Activated naive CD8-positive, alpha-beta T cell treated with anti-CD3 and anti-CD28 coated beads for 36 hours (primary cell): ENCODE results near the gene TSPAN5. TPM values are rescaled to one million over a fixed set of nuclear protein-coding genes. Genes with fewer than 3 reads are reported as not detected.
A peak's percentile ranks its signal among the peaks of the same experiment; 100 is the strongest.

ENCODE experiments used
- DNase-seq: peaks from one replicate; pipeline ENCODE4 v3.0.0; 2021
- H3K27ac Mint-ChIP-seq: one replicate; pipeline ENCODE4 v1.8.0; 2022; ENCODE audit warnings: mild to moderate bottlenecking, moderate library complexity, mixed read lengths
- H3K27me3 Mint-ChIP-seq: one replicate; pipeline ENCODE4 v1.8.0; 2022; ENCODE audit warnings: mild to moderate bottlenecking, mixed read lengths
- H3K36me3 Mint-ChIP-seq: one replicate; pipeline ENCODE4 v1.8.0; 2021; ENCODE audit warnings: mild to moderate bottlenecking, mixed read lengths
- H3K4me1 Mint-ChIP-seq: one replicate; pipeline ENCODE4 v1.8.0; 2021; ENCODE audit warnings: mixed read lengths
- H3K4me3 Mint-ChIP-seq: one replicate; pipeline ENCODE4 v1.8.0; 2022; ENCODE audit warnings: mild to moderate bottlenecking, moderate library complexity, mixed read lengths
- H3K9me3 Mint-ChIP-seq: one replicate; pipeline ENCODE4 v1.8.0; 2022; ENCODE audit warnings: mixed read lengths
- total RNA-seq, 2 experiments: library from RNA; stranded (reverse); gene quantifications; one replicate each; pipeline ENCODE4 v1.2.3, GENCODE V29; 2021

The TSPAN5 gene
- total RNA-seq, 2 experiments from 2014 or later, result 12.3 to 13.7 TPM

GRCh38 chr4:98642991-98643426 lies 15.4 kb downstream of the TSPAN5 start:
- Mint-ChIP-seq H3K4me3 (no peak overlapping the region), H3K27ac (no peak overlapping the region), H3K27me3 (no peaks in the 10 kb centered on the region), H3K9me3 (no peaks in the 10 kb centered on the region), H3K36me3 (peaks cover 5% of the 10 kb centered on the region), H3K4me1 (peaks cover 58% of the 10 kb centered on the region)
- no peak for DNase-seq

GRCh38 chr4:98641906-98642668 lies 16.3 kb downstream of the TSPAN5 start:
- DNase-seq, result no peak
- Mint-ChIP-seq H3K4me3 (no peak overlapping the region), H3K9me3 (no peaks in the 10 kb centered on the region), H3K36me3 (peaks cover 5% of the 10 kb centered on the region), H3K27ac (no peak overlapping the region), H3K4me1 (peaks cover 57% of the 10 kb centered on the region), H3K27me3 (no peaks in the 10 kb centered on the region)

- Mint-ChIP-seq H3K36me3 (peaks cover 5% of the 10 kb centered on the region), H3K9me3 (no peaks in the 10 kb centered on the region), H3K4me1 (peaks cover 53% of the 10 kb centered on the region), H3K27me3 (no peaks in the 10 kb centered on the region), H3K27ac (no peak overlapping the region), H3K4me3 (no peak overlapping the region)
- no peak for DNase-seq
Measured at GRCh38 chr4:98641376-98641775, 17.0 kb downstream of the TSPAN5 start.

DNA sequence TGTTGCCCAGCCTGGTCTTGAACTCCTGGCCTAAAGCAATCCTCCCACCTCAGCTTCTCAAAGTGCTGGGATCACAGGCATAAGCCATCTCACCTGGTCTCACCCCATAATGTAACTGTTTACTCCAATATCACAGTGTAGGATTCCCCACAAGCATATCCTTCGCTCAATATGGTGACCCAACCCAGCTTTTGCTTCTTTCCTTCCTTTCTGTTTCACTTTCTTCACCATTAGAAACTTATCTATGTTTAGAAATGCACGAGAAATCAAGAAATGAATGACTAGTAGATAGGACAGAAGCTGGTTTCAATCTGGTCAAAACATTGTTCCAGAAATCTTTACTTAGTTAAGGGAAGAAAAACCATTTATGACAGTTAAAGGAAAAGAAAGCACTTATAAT lies 18.9 kb downstream of the TSPAN5 start:
- no peak for DNase-seq
- Mint-ChIP-seq H3K4me1 (peaks cover 42% of the 10 kb centered on the region), H3K27ac (peak overlapping the region; percentile 76), H3K4me3 (peak overlapping the region; percentile 50), H3K27me3 (no peaks in the 10 kb centered on the region), H3K9me3 (no peaks in the 10 kb centered on the region), H3K36me3 (peaks cover 6% of the 10 kb centered on the region)

- Mint-ChIP-seq H3K4me3 (no peak overlapping the region), H3K4me1 (peaks cover 40% of the 10 kb centered on the region), H3K36me3 (peaks cover 7% of the 10 kb centered on the region), H3K9me3 (no peaks in the 10 kb centered on the region), H3K27ac (peak overlapping the region; percentile 76), H3K27me3 (no peaks in the 10 kb centered on the region)
- DNase-seq, result no peak
Measured at GRCh38 chr4:98639108-98639507, 19.3 kb downstream of the TSPAN5 start.

GRCh38 chr4:98638661-98639060 lies 19.8 kb downstream of the TSPAN5 start:
- H3K36me3 Mint-ChIP-seq, result peaks cover 9% of the 10 kb centered on the region
- H3K9me3 Mint-ChIP-seq, result no peaks in the 10 kb centered on the region
- H3K4me1 Mint-ChIP-seq, result peaks cover 35% of the 10 kb centered on the region
- no peak for DNase-seq
- no peaks in the 10 kb centered on the region for H3K27me3 Mint-ChIP-seq
- no peak overlapping the region for H3K4me3 Mint-ChIP-seq
- no peak overlapping the region for H3K27ac Mint-ChIP-seq

DNA sequence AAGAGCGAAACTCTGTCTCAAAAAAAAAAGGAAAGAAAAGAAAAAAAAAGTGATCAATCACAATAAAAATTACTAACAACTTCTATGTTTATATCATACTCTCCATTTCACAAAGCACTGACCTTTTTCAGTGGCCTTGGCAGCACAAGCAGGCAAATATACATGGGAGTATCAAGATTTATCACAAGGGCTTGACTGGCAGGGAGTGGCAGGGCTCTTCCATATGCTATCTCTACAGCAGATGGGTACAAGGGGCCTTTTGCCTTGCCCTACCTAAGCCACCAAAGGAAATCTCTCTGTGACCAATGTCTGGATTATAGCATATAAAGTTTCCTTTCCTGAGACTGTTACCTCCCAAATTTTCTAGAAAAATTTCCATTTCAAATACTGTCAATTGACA lies 24.4 kb downstream of the TSPAN5 start:
- H3K27ac Mint-ChIP-seq, result no peak overlapping the region
- no peaks in the 10 kb centered on the region for H3K9me3 Mint-ChIP-seq
- no peak for DNase-seq
- peaks cover 11% of the 10 kb centered on the region for H3K36me3 Mint-ChIP-seq
- no peak overlapping the region for H3K4me3 Mint-ChIP-seq
- peaks cover 14% of the 10 kb centered on the region for H3K4me1 Mint-ChIP-seq
- H3K27me3 Mint-ChIP-seq, result no peaks in the 10 kb centered on the region

DNA sequence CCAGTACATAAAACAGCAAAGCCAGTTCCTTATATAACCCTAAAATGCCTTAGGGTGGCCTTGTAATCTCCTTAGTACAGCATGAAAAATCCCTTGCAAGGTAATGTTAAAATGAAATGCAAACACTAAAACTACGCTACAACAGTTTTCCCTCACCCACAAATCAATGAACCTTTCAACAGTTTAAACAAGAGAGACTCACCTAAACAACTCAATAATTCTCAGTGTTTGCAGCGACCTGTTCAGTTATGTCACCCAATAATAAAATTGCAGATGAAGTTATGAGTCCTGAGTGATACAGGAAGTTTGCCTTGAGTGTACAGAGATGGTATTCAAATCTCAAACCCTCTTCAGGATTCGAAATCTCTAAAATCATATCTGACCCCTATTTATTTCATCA lies 25.3 kb downstream of the TSPAN5 start:
- Mint-ChIP-seq H3K27me3 (no peaks in the 10 kb centered on the region), H3K27ac (no peak overlapping the region), H3K36me3 (peaks cover 14% of the 10 kb centered on the region)

DNA sequence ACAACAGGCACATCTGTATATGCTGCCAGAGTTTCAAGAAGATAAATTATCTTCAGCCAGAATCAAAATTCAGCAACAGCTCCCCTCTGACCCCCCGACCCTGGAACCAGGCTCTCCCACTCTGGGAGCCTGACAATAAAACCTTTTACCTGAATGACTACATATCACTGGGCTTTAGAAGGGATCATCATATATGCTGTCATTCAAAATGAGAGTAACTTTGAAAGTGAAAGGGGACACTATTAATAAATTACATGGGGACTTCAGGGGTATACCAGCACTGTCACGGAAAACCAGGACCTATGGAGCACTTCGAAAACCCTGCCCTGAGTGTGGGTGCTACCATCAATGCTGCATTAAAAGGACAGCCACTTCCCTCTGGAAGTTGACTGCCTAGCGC lies 26.2 kb downstream of the TSPAN5 start:
- Mint-ChIP-seq H3K4me1 (peaks cover 10% of the 10 kb centered on the region), H3K4me3 (no peak overlapping the region), H3K27me3 (no peaks in the 10 kb centered on the region), H3K36me3 (peaks cover 14% of the 10 kb centered on the region), H3K27ac (no peak overlapping the region), H3K9me3 (no peaks in the 10 kb centered on the region)
- DNase-seq, result no peak

More for the DNA sequence above, 25.3 kb downstream of the TSPAN5 start:
- no peaks in the 10 kb centered on the region for H3K9me3 Mint-ChIP-seq
- no peak for DNase-seq
- H3K4me1 Mint-ChIP-seq, result peaks cover 8% of the 10 kb centered on the region
- H3K4me3 Mint-ChIP-seq, result no peak overlapping the region

- no peaks in the 10 kb centered on the region for H3K9me3 Mint-ChIP-seq
- no peak overlapping the region for H3K27ac Mint-ChIP-seq
- H3K4me3 Mint-ChIP-seq, result no peak overlapping the region
- DNase-seq, result no peak
- H3K36me3 Mint-ChIP-seq, result peaks cover 14% of the 10 kb centered on the region
- H3K4me1 Mint-ChIP-seq, result peaks cover 16% of the 10 kb centered on the region
- no peaks in the 10 kb centered on the region for H3K27me3 Mint-ChIP-seq
Measured at GRCh38 chr4:98631506-98631905, 26.9 kb downstream of the TSPAN5 start.

DNA sequence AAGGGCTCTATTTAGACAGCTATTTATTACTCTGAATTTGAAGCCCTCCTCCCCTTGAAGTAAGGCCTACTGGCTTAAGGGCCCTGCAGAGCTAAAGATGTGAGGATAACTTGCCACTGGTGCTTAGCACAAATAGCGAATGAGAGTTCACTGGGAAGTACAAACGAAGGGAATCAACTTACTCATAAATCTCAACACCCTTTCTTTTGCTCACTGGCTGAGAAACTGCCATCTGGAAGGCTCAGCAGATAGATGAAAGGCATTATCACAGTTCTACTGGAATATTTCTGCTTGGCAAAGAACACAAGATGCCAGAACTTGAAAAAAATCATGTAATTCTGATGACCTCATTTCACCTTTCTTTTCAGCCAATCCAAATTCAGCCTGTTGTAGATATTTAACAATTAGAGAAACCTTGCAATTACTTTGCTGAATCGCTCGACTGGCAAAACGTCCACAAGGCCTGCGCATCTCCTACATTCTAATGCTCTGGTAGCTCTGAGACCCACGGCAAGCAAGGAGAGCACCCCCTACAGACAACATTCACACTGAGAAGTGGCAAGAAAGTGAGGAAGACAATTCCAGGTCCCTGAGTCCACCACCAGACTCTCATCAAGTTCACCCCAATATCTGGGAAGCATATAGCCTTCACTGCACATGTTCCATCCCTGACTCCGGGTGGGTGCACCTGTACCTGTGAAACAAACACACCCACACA lies 27.5 kb downstream of the TSPAN5 start:
- Mint-ChIP-seq H3K36me3 (peaks cover 14% of the 10 kb centered on the region), H3K27me3 (no peaks in the 10 kb centered on the region), H3K4me3 (no peak overlapping the region), H3K4me1 (peaks cover 22% of the 10 kb centered on the region), H3K27ac (no peak overlapping the region), H3K9me3 (no peaks in the 10 kb centered on the region)
- DNase-seq, result no peak

DNA sequence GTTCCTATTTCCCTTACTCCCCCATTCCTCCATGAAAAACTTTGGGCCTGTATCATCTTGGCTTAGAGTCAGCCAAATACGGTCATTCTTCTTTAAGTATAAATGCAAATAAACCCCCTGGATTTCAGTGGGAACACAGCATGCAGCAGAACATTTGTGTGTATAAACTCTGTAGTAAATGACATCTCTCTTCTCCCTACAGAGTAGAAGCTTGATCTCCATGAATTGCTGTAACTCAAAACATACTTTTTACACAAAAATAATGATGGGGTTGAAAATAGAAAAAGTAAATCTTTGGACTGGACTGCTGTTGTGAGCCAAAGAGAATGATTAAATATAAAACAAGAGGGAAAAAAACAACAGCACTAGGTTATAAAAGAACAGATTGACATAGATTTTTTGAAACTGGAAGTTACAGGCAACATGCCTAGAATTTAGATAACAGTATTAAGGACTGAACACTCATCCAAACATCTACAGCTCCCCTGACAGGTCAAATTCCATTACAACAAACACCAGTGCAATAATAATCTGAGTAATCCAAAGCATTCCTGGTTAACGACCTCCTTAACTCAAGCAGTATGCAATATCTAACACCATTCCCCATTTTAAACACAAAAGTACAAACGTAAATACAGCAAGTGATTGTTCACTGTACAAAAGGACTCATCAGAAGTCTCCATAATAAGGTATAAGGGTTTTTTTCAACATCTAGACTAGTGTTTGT lies 30.7 kb downstream of the TSPAN5 start:
- no peak overlapping the region for H3K27ac Mint-ChIP-seq
- H3K4me3 Mint-ChIP-seq, result no peak overlapping the region
- DNase-seq, result no peak
- H3K27me3 Mint-ChIP-seq, result no peaks in the 10 kb centered on the region
- peaks cover 43% of the 10 kb centered on the region for H3K4me1 Mint-ChIP-seq
- H3K36me3 Mint-ChIP-seq, result peaks cover 8% of the 10 kb centered on the region
- peaks cover 3% of the 10 kb centered on the region for H3K9me3 Mint-ChIP-seq

GRCh38 chr4:98626350-98626749 lies 32.1 kb downstream of the TSPAN5 start:
- Mint-ChIP-seq H3K27ac (peak overlapping the region; percentile 54), H3K4me1 (peaks cover 43% of the 10 kb centered on the region), H3K27me3 (no peaks in the 10 kb centered on the region), H3K36me3 (peaks cover 6% of the 10 kb centered on the region), H3K4me3 (no peak overlapping the region), H3K9me3 (peaks cover 3% of the 10 kb centered on the region)
- DNase-seq, result no peak

DNA sequence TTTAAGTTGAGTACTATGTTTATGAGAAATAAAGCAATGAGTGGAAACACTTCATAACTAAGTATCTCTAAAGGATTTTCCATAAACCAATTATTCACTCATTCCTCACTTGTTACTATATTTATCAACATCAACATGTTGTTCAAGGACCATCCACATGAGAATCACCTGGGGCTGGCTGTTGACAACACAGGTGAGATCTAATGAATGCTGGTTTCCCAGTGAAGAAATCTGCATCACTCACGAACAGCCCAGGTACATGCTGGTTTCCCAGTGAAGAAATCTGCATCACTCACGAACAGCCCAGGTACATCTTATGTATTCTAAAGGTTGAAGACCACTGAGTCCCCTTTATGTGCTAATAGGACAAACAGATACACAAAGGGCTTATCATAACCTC lies 32.5 kb downstream of the TSPAN5 start:
- no peaks in the 10 kb centered on the region for H3K27me3 Mint-ChIP-seq
- H3K36me3 Mint-ChIP-seq, result peaks cover 6% of the 10 kb centered on the region
- peaks cover 43% of the 10 kb centered on the region for H3K4me1 Mint-ChIP-seq
- no peak overlapping the region for H3K4me3 Mint-ChIP-seq
- H3K27ac Mint-ChIP-seq, result peak overlapping the region; percentile 54
- DNase-seq, result no peak
- H3K9me3 Mint-ChIP-seq, result peaks cover 3% of the 10 kb centered on the region

DNA sequence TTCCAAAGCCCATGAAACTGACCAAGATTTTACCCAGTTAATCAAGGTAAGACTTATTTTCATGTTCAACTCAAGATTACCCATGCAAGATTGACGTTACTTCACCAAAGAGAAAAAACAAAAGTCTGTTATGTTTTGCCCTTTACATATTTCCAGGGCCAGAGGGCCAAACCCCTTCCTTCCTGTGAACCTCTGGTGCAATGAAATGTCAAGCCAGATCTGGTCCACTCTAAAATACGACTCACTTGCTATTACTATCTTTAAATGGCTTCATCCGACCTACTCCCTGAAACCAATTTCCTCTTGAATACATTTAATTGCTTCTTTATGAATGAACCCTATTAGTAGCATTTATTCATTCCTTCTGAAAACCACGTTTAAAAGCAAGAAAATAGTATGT lies 33.0 kb downstream of the TSPAN5 start:
- H3K36me3 Mint-ChIP-seq, result peaks cover 6% of the 10 kb centered on the region
- no peaks in the 10 kb centered on the region for H3K27me3 Mint-ChIP-seq
- H3K9me3 Mint-ChIP-seq, result peaks cover 3% of the 10 kb centered on the region
- H3K27ac Mint-ChIP-seq, result no peak overlapping the region
- H3K4me1 Mint-ChIP-seq, result peaks cover 48% of the 10 kb centered on the region
- no peak for DNase-seq
- H3K4me3 Mint-ChIP-seq, result no peak overlapping the region
